Astrocyte (in vitro differentiated cells and primary cell): Measurements from ENCODE around the gene ATP11C.
"Not testable (repeated sequence)": the region's sequence is repeated elsewhere in the genome, so short reads cannot be mapped to it uniquely, and the experiment has no call there.

Experiments
- CTCF ChIP-seq: IDR thresholded peaks from 2 replicates; pipeline ENCODE4 v1.5.1; 2011; ENCODE audit warnings: low read depth, mild to moderate bottlenecking, inconsistent platforms, low read length, moderate library complexity; ENCODE audit not compliant: insufficient read depth
- EZH2 ChIP-seq: IDR thresholded peaks from 2 replicates; pipeline ENCODE4 v1.6.1; 2012; ENCODE audit warnings: mild to moderate bottlenecking, low read length, inconsistent platforms; ENCODE audit not compliant: insufficient read depth

DNA sequence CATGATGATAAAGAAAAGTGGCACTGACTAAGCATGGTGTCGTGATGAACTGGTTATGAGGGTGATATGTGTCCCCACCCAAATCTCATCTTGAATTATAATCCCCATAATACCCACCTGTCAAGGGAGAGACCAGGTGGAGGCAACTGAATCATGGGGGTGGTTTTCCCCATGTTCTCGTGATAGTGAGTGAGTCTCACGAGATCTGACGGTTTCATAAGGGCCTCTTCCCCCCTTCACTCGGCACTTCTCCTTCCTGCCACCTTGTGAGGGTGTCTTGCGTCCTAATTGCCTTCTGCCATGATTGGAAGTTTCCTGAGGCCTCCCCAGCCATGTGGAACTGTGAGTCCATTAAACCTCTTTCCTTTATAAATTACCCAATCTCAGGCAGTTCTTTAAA is 11.7 kb downstream of the ATP11C start:
- not testable (repeated sequence) for TF ChIP-seq CTCF, EZH2
